ENCODE measurements around the gene FLT4. TPM values are rescaled to one million over a fixed set of nuclear protein-coding genes. Genes with fewer than 3 reads are reported as not detected.

FLT4 gene
- total RNA-seq, 2 donors from 2014 or later: 6.9 to 7.9 TPM

GRCh38 chr5:180652346-180652745 is 2.9 kb upstream of the FLT4 start:
- Mint-ChIP-seq H3K36me3 (ENCODE audit: low read depth) (no peaks in the 10 kb centered on the region), H3K27ac (no peak overlapping the region), H3K9me3 (no peaks in the 10 kb centered on the region), H3K4me3 (no peak overlapping the region), H3K4me1 (peaks cover 4% of the 10 kb centered on the region), H3K27me3 (ENCODE audit: insufficient read depth) (peaks cover 57% of the 10 kb centered on the region)
- no peak overlapping the region for H3K27ac ChIP-seq (ENCODE audit: low read depth, low read length)
- no peaks in the 10 kb centered on the region for H3K4me1 ChIP-seq (ENCODE audit: control insufficient read depth, insufficient read depth, low read length)
- 74 to 92% methylated on average over 9 to 11 of the region's 11 CpGs for WGBS, 2 experiments (ENCODE audit: insufficient coverage in 1 of 2, insufficient read length in 1 of 2)
- H3K9ac ChIP-seq (ENCODE audit: extremely low read depth, low read length, poor library complexity, severe bottlenecking): no peak overlapping the region
- TF ChIP-seq CTCF (conservative IDR thresholded peaks at IDR 0.05): no peak
- H3K9me3 ChIP-seq (ENCODE audit: control insufficient read depth, low read length): no peaks in the 10 kb centered on the region
- DNase-seq: no peak
- H3K4me3 ChIP-seq (ENCODE audit: low read length): no peak overlapping the region
- H3K27me3 ChIP-seq (ENCODE audit: control insufficient read depth, insufficient read depth, low read length, poor library complexity, severe bottlenecking): peaks cover 61% of the 10 kb centered on the region
- no peaks in the 10 kb centered on the region for H3K36me3 ChIP-seq (ENCODE audit: control insufficient read depth, insufficient read depth, low read length)

- H3K9me3 Mint-ChIP-seq: no peaks in the 10 kb centered on the region
- no peak overlapping the region for H3K27ac Mint-ChIP-seq
- H3K4me3 Mint-ChIP-seq: peak overlapping the region; percentile 49
- H3K36me3 ChIP-seq (ENCODE audit: control insufficient read depth, insufficient read depth, low read length): no peaks in the 10 kb centered on the region
- no peak overlapping the region for H3K27ac ChIP-seq (ENCODE audit: low read depth, low read length)
- WGBS, 2 experiments (ENCODE audit: insufficient coverage in 1 of 2, insufficient read length in 1 of 2): 1 to 3% methylated on average over 52 to 80 of the region's 80 CpGs
- H3K27me3 ChIP-seq (ENCODE audit: control insufficient read depth, insufficient read depth, low read length, poor library complexity, severe bottlenecking): peaks cover 68% of the 10 kb centered on the region
- H3K9ac ChIP-seq (ENCODE audit: extremely low read depth, low read length, poor library complexity, severe bottlenecking): no peak overlapping the region
- no peaks in the 10 kb centered on the region for H3K4me1 ChIP-seq (ENCODE audit: control insufficient read depth, insufficient read depth, low read length)
- peaks cover 4% of the 10 kb centered on the region for H3K4me1 Mint-ChIP-seq
- no peaks in the 10 kb centered on the region for H3K9me3 ChIP-seq (ENCODE audit: control insufficient read depth, low read length)
- peak overlapping the region; percentile 62 for H3K4me3 ChIP-seq (ENCODE audit: low read length)
- peak; percentile 76 for TF ChIP-seq CTCF (conservative IDR thresholded peaks at IDR 0.05)
- no peaks in the 10 kb centered on the region for H3K36me3 Mint-ChIP-seq (ENCODE audit: low read depth)
- peaks cover 77% of the 10 kb centered on the region for H3K27me3 Mint-ChIP-seq (ENCODE audit: insufficient read depth)
- peak; percentile 87 for DNase-seq
Observed at GRCh38 chr5:180648658-180649296, 623 bp downstream of the FLT4 start.

- Histone ChIP-seq H3K27me3 (ENCODE audit: control insufficient read depth, insufficient read depth, low read length, poor library complexity, severe bottlenecking) (peaks cover 66% of the 10 kb centered on the region), H3K36me3 (ENCODE audit: control insufficient read depth, insufficient read depth, low read length) (no peaks in the 10 kb centered on the region), H3K4me1 (ENCODE audit: control insufficient read depth, insufficient read depth, low read length) (no peaks in the 10 kb centered on the region), H3K9me3 (ENCODE audit: control insufficient read depth, low read length) (no peaks in the 10 kb centered on the region), H3K27ac (ENCODE audit: low read depth, low read length) (no peak overlapping the region), H3K9ac (ENCODE audit: extremely low read depth, low read length, poor library complexity, severe bottlenecking) (no peak overlapping the region), H3K4me3 (ENCODE audit: low read length) (no peak overlapping the region)
- no peaks in the 10 kb centered on the region for H3K9me3 Mint-ChIP-seq
- H3K36me3 Mint-ChIP-seq (ENCODE audit: low read depth): no peaks in the 10 kb centered on the region
- H3K27ac Mint-ChIP-seq: no peak overlapping the region
- no peak for TF ChIP-seq CTCF (conservative IDR thresholded peaks at IDR 0.05)
- no peak for DNase-seq
- peaks cover 4% of the 10 kb centered on the region for H3K4me1 Mint-ChIP-seq
- 87 to 93% methylated on average over 7 to 8 of the region's 8 CpGs for WGBS, 2 experiments (ENCODE audit: insufficient coverage in 1 of 2, insufficient read length in 1 of 2)
- H3K27me3 Mint-ChIP-seq (ENCODE audit: insufficient read depth): peaks cover 79% of the 10 kb centered on the region
- peak overlapping the region; percentile 49 for H3K4me3 Mint-ChIP-seq
Observed at GRCh38 chr5:180647941-180648500, 1.4 kb downstream of the FLT4 start.
